Mesodermal cell (in vitro differentiated cells): ENCODE measurements around the gene PDCD1LG2.
"Not testable (repeated sequence)": the region's sequence is repeated elsewhere in the genome, so short reads cannot be mapped to it uniquely, and the experiment has no call there.

Experiments used
- H3K27ac ChIP-seq: 2 replicates; pipeline ENCODE4 v1.7.0; 2013; ENCODE audit warnings: mild to moderate bottlenecking, low read depth, low read length, moderate library complexity; ENCODE audit not compliant: severe bottlenecking
- H3K36me3 ChIP-seq: 2 replicates; pipeline ENCODE4 v1.7.1; 2013; ENCODE audit warnings: mild to moderate bottlenecking, low read length, moderate library complexity; ENCODE audit not compliant: control insufficient read depth, insufficient read depth
- H3K4me1 ChIP-seq: one replicate; pipeline ENCODE4 v1.7.1; 2013; ENCODE audit warnings: mild to moderate bottlenecking, low read length; ENCODE audit not compliant: insufficient read depth, control insufficient read depth, poor library complexity, severe bottlenecking
- H3K4me3 ChIP-seq: 2 replicates; pipeline ENCODE4 v1.7.0; 2013; ENCODE audit warnings: low read length, control low read depth, mild to moderate bottlenecking; ENCODE audit not compliant: insufficient read depth, poor library complexity, severe bottlenecking; ENCODE audit errors: extremely low read depth
- H3K9me3 ChIP-seq: 2 replicates; pipeline ENCODE4 v1.7.1; 2013; ENCODE audit warnings: mild to moderate bottlenecking, low read length, moderate library complexity; ENCODE audit not compliant: control insufficient read depth
- WGBS, 2 experiments: methylation state at CpG; one replicate each; pipeline ENCODE4 v1.1.5; 2013; ENCODE audit warnings: missing lambda C conversion rate in 2 of 2; ENCODE audit not compliant: insufficient coverage in 2 of 2; 5-methylcytosine and 5-hydroxymethylcytosine counted together

The PDCD1LG2 gene

GRCh38 chr9:5494765-5495164, 15.6 kb upstream of the PDCD1LG2 start:
- WGBS, 2 experiments = 76% methylated on average over 3 of the region's 3 CpGs; no CpG with 5 or more reads in 1 of the 2 experiments
- H3K4me1 ChIP-seq, H3K4me3 ChIP-seq, H3K36me3 ChIP-seq, H3K27ac ChIP-seq, H3K9me3 ChIP-seq: not testable (repeated sequence)

GRCh38 chr9:5499157-5499556, 11.2 kb upstream of the PDCD1LG2 start:
- WGBS, 2 experiments = no CpG with 5 or more reads among the region's 1 CpG

GRCh38 chr9:5499889-5500398, 10.4 kb upstream of the PDCD1LG2 start:
- Histone ChIP-seq H3K36me3 (no peaks in the 10 kb centered on the region), H3K4me1 (no peaks in the 10 kb centered on the region), H3K4me3 (no peak overlapping the region), H3K9me3 (peaks cover 2% of the 10 kb centered on the region), H3K27ac (no peak overlapping the region)
- WGBS, 2 experiments = 85 to 92% methylated on average over 4 of the region's 4 CpGs

More at GRCh38 chr9:5499157-5499556, 11.2 kb upstream of the PDCD1LG2 start:
- H3K27ac ChIP-seq = no peak overlapping the region
- no peaks in the 10 kb centered on the region for H3K9me3 ChIP-seq
- no peaks in the 10 kb centered on the region for H3K4me1 ChIP-seq
- H3K36me3 ChIP-seq = no peaks in the 10 kb centered on the region
- no peak overlapping the region for H3K4me3 ChIP-seq

GRCh38 chr9:5500441-5501235, 9.7 kb upstream of the PDCD1LG2 start:
- WGBS, 2 experiments = 91 to 95% methylated on average over 18 of the region's 18 CpGs
- Histone ChIP-seq H3K9me3 (peaks cover 6% of the 10 kb centered on the region), H3K4me3 (no peak overlapping the region), H3K4me1 (no peaks in the 10 kb centered on the region), H3K36me3 (no peaks in the 10 kb centered on the region), H3K27ac (no peak overlapping the region)

GRCh38 chr9:5502553-5502952, 7.8 kb upstream of the PDCD1LG2 start:
- peaks cover 12% of the 10 kb centered on the region for H3K9me3 ChIP-seq
- no peak overlapping the region for H3K4me3 ChIP-seq
- WGBS, 2 experiments = 82 to 96% methylated on average over 5 to 6 of the region's 6 CpGs
- H3K27ac ChIP-seq = no peak overlapping the region
- H3K4me1 ChIP-seq = no peaks in the 10 kb centered on the region
- H3K36me3 ChIP-seq = no peaks in the 10 kb centered on the region

- Histone ChIP-seq H3K27ac (peak overlapping the region; percentile 97), H3K9me3 (peaks cover 12% of the 10 kb centered on the region)
- 44 to 56% methylated on average over 1 to 2 of the region's 2 CpGs for WGBS, 2 experiments
Measured at GRCh38 chr9:5509573-5509972, 758 bp upstream of the PDCD1LG2 start.

GRCh38 chr9:5510989-5511388, 658 bp downstream of the PDCD1LG2 start:
- 89% methylated on average over 1 of the region's 3 CpGs; no CpG with 5 or more reads in 1 of the 2 experiments for WGBS, 2 experiments
- Histone ChIP-seq H3K27ac (peak overlapping the region; percentile 97), H3K4me3 (no peak overlapping the region), H3K9me3 (peaks cover 6% of the 10 kb centered on the region), H3K36me3 (no peaks in the 10 kb centered on the region), H3K4me1 (peaks cover 34% of the 10 kb centered on the region)

More at GRCh38 chr9:5509573-5509972, 758 bp upstream of the PDCD1LG2 start:
- no peaks in the 10 kb centered on the region for H3K36me3 ChIP-seq
- no peak overlapping the region for H3K4me3 ChIP-seq
- peaks cover 34% of the 10 kb centered on the region for H3K4me1 ChIP-seq

- peaks cover 34% of the 10 kb centered on the region for H3K4me1 ChIP-seq
- no peaks in the 10 kb centered on the region for H3K36me3 ChIP-seq
- WGBS, 2 experiments = 100% methylated on average over 1 of the region's 1 CpG
- no peak overlapping the region for H3K4me3 ChIP-seq
- H3K9me3 ChIP-seq = peaks cover 6% of the 10 kb centered on the region
- H3K27ac ChIP-seq = peak overlapping the region; percentile 97
Measured at GRCh38 chr9:5511476-5511875, 1.1 kb downstream of the PDCD1LG2 start.

GRCh38 chr9:5511935-5512580, 1.7 kb downstream of the PDCD1LG2 start:
- 84% methylated on average over 2 to 4 of the region's 6 CpGs for WGBS, 2 experiments
- Histone ChIP-seq H3K4me1 (peaks cover 40% of the 10 kb centered on the region), H3K27ac (peak overlapping the region; percentile 97), H3K36me3 (no peaks in the 10 kb centered on the region), H3K4me3 (no peak overlapping the region), H3K9me3 (no peaks in the 10 kb centered on the region)

GRCh38 chr9:5512658-5513452, 2.5 kb downstream of the PDCD1LG2 start:
- Histone ChIP-seq H3K4me1 (peaks cover 40% of the 10 kb centered on the region), H3K36me3 (no peaks in the 10 kb centered on the region), H3K27ac (no peak overlapping the region), H3K9me3 (no peaks in the 10 kb centered on the region), H3K4me3 (no peak overlapping the region)
- whole genome bisulfite sequencing, 2 experiments = 94 to 97% methylated on average over 2 of the region's 2 CpGs
